Fibroblast of skin of left biceps (primary cell): ENCODE data around the gene DNAAF9.

Source experiments
- DNase-seq, 2 experiments: peaks; one replicate each; pipeline ENCODE4 v3.0.0-alpha.2; 2013; ENCODE audit warnings: low read depth in 2 of 2

Gene DNAAF9

GRCh38 chr20:3410464-3410863, 3.0 kb upstream of the DNAAF9 start:
- DNase-seq, result no peak

GRCh38 chr20:3409417-3409816, 1.9 kb upstream of the DNAAF9 start:
- DNase-seq, result no peak

GRCh38 chr20:3407771-3408637, 535 bp upstream of the DNAAF9 start:
- DNase-seq, result peak; percentile 31 to 47

GRCh38 chr20:3406481-3407039, 909 bp downstream of the DNAAF9 start:
- no peak for DNase-seq

- DNase-seq, result no peak
Measured at GRCh38 chr20:3405696-3406358, 1.6 kb downstream of the DNAAF9 start.

GRCh38 chr20:3405139-3405538, 2.3 kb downstream of the DNAAF9 start:
- no peak for DNase-seq

- no peak for DNase-seq
Measured at GRCh38 chr20:3404402-3404801, 3.1 kb downstream of the DNAAF9 start.

- DNase-seq, result no peak
Measured at GRCh38 chr20:3403741-3404140, 3.7 kb downstream of the DNAAF9 start.

GRCh38 chr20:3402453-3402852, 5.0 kb downstream of the DNAAF9 start:
- DNase-seq, result no peak

GRCh38 chr20:3400260-3401155, 7.0 kb downstream of the DNAAF9 start:
- DNase-seq, result no peak

- DNase-seq, result no peak
Measured at GRCh38 chr20:3398681-3399252, 8.7 kb downstream of the DNAAF9 start.

GRCh38 chr20:3396492-3396891, 11.0 kb downstream of the DNAAF9 start:
- DNase-seq, result no peak

GRCh38 chr20:3392756-3393155, 14.7 kb downstream of the DNAAF9 start:
- no peak for DNase-seq

GRCh38 chr20:3390759-3391425, 16.6 kb downstream of the DNAAF9 start:
- no peak for DNase-seq

GRCh38 chr20:3383878-3384495, 23.5 kb downstream of the DNAAF9 start:
- DNase-seq, result no peak

- DNase-seq, result no peak
Measured at GRCh38 chr20:3382836-3383235, 24.6 kb downstream of the DNAAF9 start.

GRCh38 chr20:3380228-3381070, 27.0 kb downstream of the DNAAF9 start:
- DNase-seq, result no peak

GRCh38 chr20:3378138-3378537, 29.3 kb downstream of the DNAAF9 start:
- DNase-seq, result no peak

GRCh38 chr20:3377644-3378043, 29.8 kb downstream of the DNAAF9 start:
- DNase-seq, result no peak

GRCh38 chr20:3374296-3374695, 33.2 kb downstream of the DNAAF9 start:
- peak; percentile 72 to 78 for DNase-seq
